ENCODE measurements around the gene KCTD5. TPM values are rescaled to one million over a fixed set of nuclear protein-coding genes. Genes with fewer than 3 reads are reported as not detected.

KCTD5 gene
- polyA plus RNA-seq, 1 donor from 2014 or later: 42.7 TPM

DNA sequence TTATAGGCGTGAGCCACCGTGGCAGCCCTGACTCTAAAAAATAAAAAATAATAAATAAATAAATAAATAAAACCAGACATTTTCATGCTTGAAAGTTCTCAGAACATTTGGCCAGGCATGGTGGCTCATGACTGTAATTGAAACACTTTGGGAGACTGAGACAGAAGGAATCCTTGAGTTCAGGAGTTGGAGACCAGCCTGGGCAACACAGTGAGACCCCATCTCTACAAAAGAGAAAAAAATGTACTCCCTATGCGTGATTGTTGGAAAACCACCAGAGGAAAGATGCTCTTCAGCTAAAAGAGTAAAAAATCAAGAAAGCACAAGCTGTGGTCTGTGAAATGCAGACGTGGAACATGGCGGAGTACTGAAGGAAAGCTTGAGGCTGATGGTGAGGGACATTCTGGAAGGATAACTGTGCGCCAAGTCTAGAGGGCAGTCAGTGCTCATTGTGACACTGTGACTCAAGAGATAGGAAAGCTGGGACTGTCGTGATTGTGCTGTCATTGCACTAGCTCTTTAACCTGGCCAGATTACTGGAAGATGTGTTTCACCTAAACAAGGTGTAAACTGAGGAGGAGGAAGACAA lies 41.9 kb downstream of the KCTD5 start:
- H3F3A ChIP-seq (ENCODE audit: insufficient read depth, low read length, poor library complexity, severe bottlenecking): no peaks in the 10 kb centered on the region
- H2AFZ ChIP-seq (ENCODE audit: low read depth, low read length): no peak overlapping the region
- H3K4me3 ChIP-seq (ENCODE audit: low read length): no peak overlapping the region
- no peaks in the 10 kb centered on the region for H3K36me3 ChIP-seq (ENCODE audit: insufficient read depth, low read length)
- TF ChIP-seq POLR2AphosphoS5 (IDR thresholded peaks at IDR 0.05): no peak
- no peak for TF ChIP-seq EP300 (conservative IDR thresholded peaks at IDR 0.05; ENCODE audit: poor library complexity, severe bottlenecking)
- no peak for TF ChIP-seq EZH2 (IDR thresholded peaks at IDR 0.05; ENCODE audit: borderline replicate concordance, insufficient read depth, low read length, poor library complexity, severe bottlenecking)
- no peak for TF ChIP-seq TAF1 (IDR thresholded peaks at IDR 0.05; ENCODE audit: low read depth)
- H3K27me3 ChIP-seq (ENCODE audit: insufficient read depth, low read depth, low read length): no peaks in the 10 kb centered on the region
- no peaks in the 10 kb centered on the region for H3K79me2 ChIP-seq (replicated peaks; ENCODE audit: insufficient read depth, low read length)
- no peak overlapping the region for H3K9ac ChIP-seq (ENCODE audit: low read length)
- H3K27ac ChIP-seq (ENCODE audit: low read length): no peak overlapping the region
- no peaks in the 10 kb centered on the region for H3K9me3 ChIP-seq (ENCODE audit: low read length)
- no peaks in the 10 kb centered on the region for H3K9me2 ChIP-seq (ENCODE audit: insufficient read depth, low read length)
- H3K4me2 ChIP-seq (ENCODE audit: low read length): no peak overlapping the region
- H4K20me1 ChIP-seq (ENCODE audit: insufficient read depth): no peaks in the 10 kb centered on the region

DNA sequence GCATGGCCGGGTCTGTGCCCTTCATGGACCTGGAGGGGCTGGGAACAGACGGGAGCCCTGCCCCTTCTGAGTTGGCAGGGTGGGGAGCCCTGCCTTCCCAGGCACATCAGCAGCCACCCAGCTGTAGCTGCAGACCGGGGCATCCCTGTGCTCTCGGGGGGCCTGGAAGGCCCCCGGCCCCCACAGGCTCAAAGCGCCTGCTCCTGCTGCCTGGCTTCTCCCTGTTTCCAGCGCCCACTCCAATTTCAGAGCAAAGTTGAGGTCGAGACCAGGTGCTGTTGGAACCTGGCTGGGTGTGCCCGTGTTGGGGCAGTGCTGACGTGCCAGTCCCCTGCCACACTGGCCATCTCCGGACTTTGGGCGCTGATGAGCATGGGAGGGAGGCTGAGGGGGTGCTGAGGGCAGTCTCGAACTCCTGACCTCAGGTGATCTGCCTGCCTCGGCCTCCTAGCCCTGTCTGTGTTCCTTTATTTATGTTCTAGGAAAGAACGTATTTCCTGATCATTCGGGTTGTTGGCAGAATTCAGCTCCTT lies 42.6 kb downstream of the KCTD5 start:
- Histone ChIP-seq H3F3A (ENCODE audit: insufficient read depth, low read length, poor library complexity, severe bottlenecking) (no peaks in the 10 kb centered on the region), H3K4me3 (ENCODE audit: low read length) (no peak overlapping the region)
- TF ChIP-seq POLR2AphosphoS5 (IDR thresholded peaks at IDR 0.05): no peak
- TF ChIP-seq, protein P1, sequence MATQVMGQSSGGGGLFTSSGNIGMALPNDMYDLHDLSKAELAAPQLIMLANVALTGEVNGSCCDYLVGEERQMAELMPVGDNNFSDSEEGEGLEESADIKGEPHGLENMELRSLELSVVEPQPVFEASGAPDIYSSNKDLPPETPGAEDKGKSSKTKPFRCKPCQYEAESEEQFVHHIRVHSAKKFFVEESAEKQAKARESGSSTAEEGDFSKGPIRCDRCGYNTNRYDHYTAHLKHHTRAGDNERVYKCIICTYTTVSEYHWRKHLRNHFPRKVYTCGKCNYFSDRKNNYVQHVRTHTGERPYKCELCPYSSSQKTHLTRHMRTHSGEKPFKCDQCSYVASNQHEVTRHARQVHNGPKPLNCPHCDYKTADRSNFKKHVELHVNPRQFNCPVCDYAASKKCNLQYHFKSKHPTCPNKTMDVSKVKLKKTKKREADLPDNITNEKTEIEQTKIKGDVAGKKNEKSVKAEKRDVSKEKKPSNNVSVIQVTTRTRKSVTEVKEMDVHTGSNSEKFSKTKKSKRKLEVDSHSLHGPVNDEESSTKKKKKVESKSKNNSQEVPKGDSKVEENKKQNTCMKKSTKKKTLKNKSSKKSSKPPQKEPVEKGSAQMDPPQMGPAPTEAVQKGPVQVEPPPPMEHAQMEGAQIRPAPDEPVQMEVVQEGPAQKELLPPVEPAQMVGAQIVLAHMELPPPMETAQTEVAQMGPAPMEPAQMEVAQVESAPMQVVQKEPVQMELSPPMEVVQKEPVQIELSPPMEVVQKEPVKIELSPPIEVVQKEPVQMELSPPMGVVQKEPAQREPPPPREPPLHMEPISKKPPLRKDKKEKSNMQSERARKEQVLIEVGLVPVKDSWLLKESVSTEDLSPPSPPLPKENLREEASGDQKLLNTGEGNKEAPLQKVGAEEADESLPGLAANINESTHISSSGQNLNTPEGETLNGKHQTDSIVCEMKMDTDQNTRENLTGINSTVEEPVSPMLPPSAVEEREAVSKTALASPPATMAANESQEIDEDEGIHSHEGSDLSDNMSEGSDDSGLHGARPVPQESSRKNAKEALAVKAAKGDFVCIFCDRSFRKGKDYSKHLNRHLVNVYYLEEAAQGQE (IDR thresholded peaks at IDR 0.05; ENCODE audit: borderline replicate concordance): no peak
- TF ChIP-seq MXI1 (conservative IDR thresholded peaks at IDR 0.05; ENCODE audit: poor library complexity, severe bottlenecking): no peak
- TF ChIP-seq RAD21 (conservative IDR thresholded peaks at IDR 0.05): no peak

DNA sequence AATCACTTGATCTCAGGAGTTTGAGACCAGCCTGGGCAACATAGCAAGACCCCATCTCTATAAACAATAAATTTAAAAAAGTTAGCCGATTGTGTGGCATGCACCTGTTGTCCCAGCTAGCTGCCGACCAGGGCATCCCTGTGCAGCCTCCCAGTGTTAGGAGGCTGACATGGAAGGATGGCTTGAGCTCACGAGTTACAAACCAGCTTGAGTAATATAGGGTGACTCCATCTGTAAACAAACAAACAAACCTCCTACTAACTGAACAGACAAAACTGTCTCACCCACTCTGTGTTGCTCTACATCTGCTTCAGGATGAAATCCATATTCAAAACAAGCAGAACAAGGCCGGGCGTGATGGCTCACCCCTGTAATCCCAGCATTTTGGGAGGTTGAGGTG lies 44.6 kb downstream of the KCTD5 start:
- H3F3A ChIP-seq (ENCODE audit: insufficient read depth, low read length, poor library complexity, severe bottlenecking): no peaks in the 10 kb centered on the region
- H3K27me3 ChIP-seq (ENCODE audit: insufficient read depth, low read depth, low read length): no peaks in the 10 kb centered on the region
- H3K9me3 ChIP-seq (ENCODE audit: low read length): no peaks in the 10 kb centered on the region
- H3K79me2 ChIP-seq (replicated peaks; ENCODE audit: insufficient read depth, low read length): no peaks in the 10 kb centered on the region
- no peak overlapping the region for H3K4me2 ChIP-seq (ENCODE audit: low read length)
- H3K9me2 ChIP-seq (ENCODE audit: insufficient read depth, low read length): no peaks in the 10 kb centered on the region
- H3K9ac ChIP-seq (ENCODE audit: low read length): no peak overlapping the region
- H2AFZ ChIP-seq (ENCODE audit: low read depth, low read length): no peak overlapping the region
- H3K4me3 ChIP-seq (ENCODE audit: low read length): no peak overlapping the region
- no peaks in the 10 kb centered on the region for H3K36me3 ChIP-seq (ENCODE audit: insufficient read depth, low read length)
- H4K20me1 ChIP-seq (ENCODE audit: insufficient read depth): no peaks in the 10 kb centered on the region
- TF ChIP-seq RAD21 (conservative IDR thresholded peaks at IDR 0.05): no peak
- TF ChIP-seq EP300 (conservative IDR thresholded peaks at IDR 0.05; ENCODE audit: poor library complexity, severe bottlenecking): no peak
- TF ChIP-seq, protein P1 (IDR thresholded peaks at IDR 0.05; ENCODE audit: borderline replicate concordance): no peak
- no peak for TF ChIP-seq SMC3 (conservative IDR thresholded peaks at IDR 0.05; ENCODE audit: poor library complexity)
- TF ChIP-seq POLR2AphosphoS5 (IDR thresholded peaks at IDR 0.05): no peak
- no peak for TF ChIP-seq EZH2 (IDR thresholded peaks at IDR 0.05; ENCODE audit: borderline replicate concordance, insufficient read depth, low read length, poor library complexity, severe bottlenecking)
- H3K27ac ChIP-seq (ENCODE audit: low read length): no peak overlapping the region

More for the DNA sequence above, 42.6 kb downstream of the KCTD5 start:
- no peaks in the 10 kb centered on the region for H4K20me1 ChIP-seq (ENCODE audit: insufficient read depth)
- H2AFZ ChIP-seq (ENCODE audit: low read depth, low read length): no peak overlapping the region
- no peak overlapping the region for H3K27ac ChIP-seq (ENCODE audit: low read length)
- no peak overlapping the region for H3K4me2 ChIP-seq (ENCODE audit: low read length)
- H3K9me2 ChIP-seq (ENCODE audit: insufficient read depth, low read length): no peaks in the 10 kb centered on the region
- no peaks in the 10 kb centered on the region for H3K27me3 ChIP-seq (ENCODE audit: insufficient read depth, low read depth, low read length)
- no peak overlapping the region for H3K9ac ChIP-seq (ENCODE audit: low read length)
- H3K36me3 ChIP-seq (ENCODE audit: insufficient read depth, low read length): no peaks in the 10 kb centered on the region
- H3K79me2 ChIP-seq (replicated peaks; ENCODE audit: insufficient read depth, low read length): no peaks in the 10 kb centered on the region
- no peaks in the 10 kb centered on the region for H3K9me3 ChIP-seq (ENCODE audit: low read length)

All from neural cell (in vitro differentiated cells).